IMR-90 (cell line): Measurements from ENCODE around the gene S100A4. TPM values are rescaled to one million over a fixed set of nuclear protein-coding genes. Genes with fewer than 3 reads are reported as not detected.
A peak's percentile ranks its signal among the peaks of the same experiment; 100 is the strongest.

Experiments
- ATAC-seq: fragments of 200-7000 bp; cut with Tn5 transposase; 2 replicates; pipeline ENCODE4 v1.9.1; 2020; ENCODE audit warnings: low read depth, mild to moderate bottlenecking, moderate library complexity
- BruUV-seq: library from RNA; stranded (reverse); fragments of 400-500 nt; replicated peaks from 2 replicates; lab custom pipeline; 2021; lab: Mats Ljungman, UMichigan
- CTCF ChIA-PET: fragments of 300-600 bp; formaldehyde crosslinking; extraction: SDS; loops from one replicate; lab custom pipeline; 2021; ENCODE audit warnings: antibody characterized with exemption; lab: Yijun Ruan, JAX
- POLR2A ChIA-PET: fragments of 300-600 bp; sonication (Branson Sonifier 250); formaldehyde crosslinking; loops from one replicate; lab custom pipeline; 2022; ENCODE audit warnings: antibody characterized with exemption; ENCODE audit not compliant: unreplicated experiment; lab: Charles Lee
- DNase-seq: peaks from one replicate; pipeline ENCODE4 v3.0.0; 2013
- H2AFZ ChIP-seq: replicated peaks from 2 replicates; pipeline ENCODE3; 2013; ENCODE audit warnings: low read length, mild to moderate bottlenecking; ENCODE audit not compliant: poor library complexity
- H2AK5ac ChIP-seq: 2 replicates; pipeline ENCODE4 v1.6.1; 2013; ENCODE audit warnings: low read depth, low read length, inconsistent platforms
- H2AK9ac ChIP-seq: replicated peaks from 2 replicates; pipeline ENCODE3; 2013; ENCODE audit warnings: mild to moderate bottlenecking, low read depth, low read length, moderate library complexity; ENCODE audit not compliant: poor library complexity
- H2BK120ac ChIP-seq: 2 replicates; pipeline ENCODE4 v1.6.1; 2013; ENCODE audit warnings: low read depth, low read length, inconsistent platforms
- H2BK15ac ChIP-seq: 3 replicates; pipeline ENCODE4 v1.6.1; 2013; ENCODE audit warnings: low read depth, low read length, inconsistent platforms
- H2BK20ac ChIP-seq: 2 replicates; pipeline ENCODE4 v1.6.1; 2013; ENCODE audit warnings: low read depth, mild to moderate bottlenecking, inconsistent platforms, low read length, moderate library complexity
- H2BK5ac ChIP-seq: 2 replicates; pipeline ENCODE4 v1.6.1; 2013; ENCODE audit warnings: mild to moderate bottlenecking, low read depth, low read length, inconsistent platforms; ENCODE audit not compliant: poor library complexity, severe bottlenecking
- H3K14ac ChIP-seq: replicated peaks from 2 replicates; pipeline ENCODE4 v1.6.1; 2013; ENCODE audit warnings: low read depth, low read length, inconsistent platforms
- H3K18ac ChIP-seq: 2 replicates; pipeline ENCODE4 v1.6.1; 2013; ENCODE audit warnings: low read depth, low read length, control low read depth
- H3K23ac ChIP-seq: 2 replicates; pipeline ENCODE4 v1.6.1; 2013; ENCODE audit warnings: low read depth, low read length, inconsistent platforms
- H3K27ac ChIP-seq: 2 replicates; pipeline ENCODE4 v1.5.1; 2013; ENCODE audit warnings: mild to moderate bottlenecking, control low read depth, low read length; ENCODE audit not compliant: insufficient read depth
- H3K27me3 ChIP-seq: 2 replicates; pipeline ENCODE4 v1.6.1; 2013; ENCODE audit warnings: low read length; ENCODE audit not compliant: control insufficient read depth, insufficient read depth
- H3K36me3 ChIP-seq: 2 replicates; pipeline ENCODE4 v1.6.1; 2013; ENCODE audit warnings: low read length, mixed read lengths; ENCODE audit not compliant: control insufficient read depth, insufficient read depth
- H3K4ac ChIP-seq: 2 replicates; pipeline ENCODE4 v1.6.1; 2013; ENCODE audit warnings: low read depth, low read length, inconsistent platforms
- H3K4me1 ChIP-seq: 2 replicates; pipeline ENCODE4 v1.6.1; 2013; ENCODE audit warnings: low read length, mixed read lengths; ENCODE audit not compliant: control insufficient read depth, insufficient read depth
- H3K4me2 ChIP-seq: 2 replicates; pipeline ENCODE4 v1.6.1; 2013; ENCODE audit warnings: low read depth, mild to moderate bottlenecking, control low read depth, low read length, moderate library complexity
- H3K4me3 ChIP-seq: 2 replicates; pipeline ENCODE4 v1.5.1; 2013; ENCODE audit warnings: low read depth, mild to moderate bottlenecking, control low read depth, low read length, moderate library complexity; ENCODE audit not compliant: insufficient read depth
- H3K56ac ChIP-seq: 2 replicates; pipeline ENCODE4 v1.6.1; 2013; ENCODE audit warnings: low read length, inconsistent platforms; ENCODE audit not compliant: insufficient read depth; ENCODE audit errors: extremely low read depth
- H3K79me1 ChIP-seq, 2 experiments: 2 replicates each; pipeline ENCODE4 v1.6.1; 2013; ENCODE audit warnings: low read length in 2 of 2, inconsistent platforms in 1 of 2, low read depth in 1 of 2
- H3K9ac ChIP-seq: 2 replicates; pipeline ENCODE4 v1.6.1; 2013; ENCODE audit warnings: low read depth, low read length, control low read depth
- H3K9me1 ChIP-seq: 2 replicates; pipeline ENCODE4 v1.6.1; 2013; ENCODE audit warnings: low read length, inconsistent platforms; ENCODE audit not compliant: insufficient read depth
- H3K9me3 ChIP-seq: 2 replicates; pipeline ENCODE4 v1.6.1; 2013; ENCODE audit warnings: low read length; ENCODE audit not compliant: control insufficient read depth, insufficient read depth
- H4K20me1 ChIP-seq: 2 replicates; pipeline ENCODE4 v1.6.1; 2013; ENCODE audit warnings: low read length, inconsistent platforms; ENCODE audit not compliant: insufficient read depth
- H4K5ac ChIP-seq: 2 replicates; pipeline ENCODE4 v1.6.1; 2013; ENCODE audit warnings: mild to moderate bottlenecking, low read depth, low read length, control low read depth
- H4K8ac ChIP-seq, 2 experiments: 2 replicates each; pipeline ENCODE4 v1.6.1; 2013; ENCODE audit warnings: low read depth in 2 of 2, low read length in 2 of 2, control low read depth in 1 of 2, inconsistent platforms in 1 of 2
- H4K91ac ChIP-seq: 2 replicates; pipeline ENCODE4 v1.6.1; 2013; ENCODE audit warnings: low read depth, low read length, inconsistent platforms; ENCODE audit not compliant: insufficient read depth
- BHLHE40 ChIP-seq: fragments of 150-350 bp; IDR thresholded peaks from 2 replicates; pipeline ENCODE4 v1.6.1; 2016; ENCODE audit warnings: mild to moderate bottlenecking, low read depth, low read length
- CHD1 ChIP-seq: IDR thresholded peaks from 2 replicates; pipeline ENCODE4 v1.6.1; 2012; ENCODE audit warnings: low read depth, low read length, improper control_type of control experiment
- MAFK ChIP-seq: IDR thresholded peaks from 2 replicates; pipeline ENCODE4 v1.6.1; 2012; ENCODE audit warnings: low read depth, low read length, improper control_type of control experiment
- RFX5 ChIP-seq: IDR thresholded peaks from 2 replicates; pipeline ENCODE4 v1.8.0; 2012; ENCODE audit warnings: low read depth, mild to moderate bottlenecking, low read length, moderate library complexity
- USF2 ChIP-seq: fragments of 150-350 bp; IDR thresholded peaks from 2 replicates; pipeline ENCODE4 v1.6.1; 2017; ENCODE audit warnings: mild to moderate bottlenecking, antibody characterized with exemption, low read length, low read depth
- WGBS, 2 experiments: methylation state at CpG; one replicate each; pipeline versions ENCODE4 v1.1.5 to v1.1.7; 2013; ENCODE audit warnings: missing lambda C conversion rate in 2 of 2; ENCODE audit not compliant: insufficient read length in 1 of 2; ENCODE audit errors: extremely low coverage in 2 of 2; 5-methylcytosine and 5-hydroxymethylcytosine counted together
- dilution Hi-C: fragments of 300-500 bp; cut with HindIII; formaldehyde crosslinking; loops from one replicate; pipeline ENCODE4 v1.14.3; 2018; ENCODE audit warnings: low sequenced_read_pairs; ENCODE audit not compliant: unreplicated experiment
- in situ Hi-C: fragments of 300-500 bp; cut with MboI; formaldehyde crosslinking; loops from 3 replicates; pipeline ENCODE4 v1.14.3; 2019; ENCODE audit warnings: low sequenced_read_pairs, inconsistent platforms, mixed read lengths
- intact Hi-C: fragments of 100-400 bp; cut with micrococcal nuclease; formaldehyde crosslinking; loops from 2 replicates; pipeline ENCODE4 v1.10.0; 2022
- polyA plus RNA-seq, 3 experiments: library from polyadenylated mRNA; depleted of rRNA; stranded (reverse); fragments of >200 nt; gene quantifications; 2 replicates each; pipeline ENCODE4 v1.2.3, GENCODE V29; 2012; ENCODE audit warnings: low replicate concordance in 1 of 3
- total RNA-seq: library from RNA; depleted of rRNA; stranded (reverse); fragments of >200 nt; gene quantifications from 2 replicates; pipeline ENCODE4 v1.2.3, GENCODE V29; 2012

Gene S100A4
- total and polyA plus RNA-seq, 2 of the 4 experiments (the other 2 are of a cell fraction), result 5.6 to 16.6 TPM

GRCh38 chr1:153592748-153593147 lies 47.1 kb upstream of the S100A4 start:
- Histone ChIP-seq H4K20me1 (no peaks in the 10 kb centered on the region), H3K4me2 (no peak overlapping the region; the same call in 1 of the 2 replicates), H3K79me1 (peaks cover 0 to 5% of the 10 kb centered on the region in 2 experiments; a peak in 2 of 4 replicates), H3K14ac (0 out of 2 replicates have a peak overlapping the region, but pooled peaks have one; percentile 55), H3K18ac (no peak overlapping the region), H2AFZ (no peak overlapping the region), H3K23ac (no peak overlapping the region), H4K91ac (no peak overlapping the region), H3K4me3 (no peak overlapping the region), H2AK5ac (no peak overlapping the region), H3K9me3 (no peaks in the 10 kb centered on the region), H3K56ac (no peak overlapping the region), H3K36me3 (no peaks in the 10 kb centered on the region), H3K9ac (no peak overlapping the region; the same call in 1 of the 2 replicates), H3K27ac (no peak overlapping the region), H3K4me1 (0 out of 2 replicates have a peak, but pooled peaks cover 3% of the 10 kb centered on the region), H3K4ac (no peak overlapping the region), H2BK5ac (no peak overlapping the region), H2BK120ac (no peak overlapping the region), H4K8ac (no peak overlapping the region), H3K27me3 (no peaks in the 10 kb centered on the region), H2BK15ac (no peak overlapping the region), H4K5ac (no peak overlapping the region), H2BK20ac (no peak overlapping the region), H2AK9ac (no peak overlapping the region), H3K9me1 (no peaks in the 10 kb centered on the region; the same call in 1 of the 2 replicates)
- ChIA-PET CTCF (interaction anchor here (0.8 to 1.1 kb wide), 2 partner anchors 20 to 35 kb away, joined by 3 read pairs; partner anchors contain the start of gene S100A13), POLR2A (no interaction called here)
- ATAC-seq (0 out of 2 replicates have a peak, but pooled peaks have one; percentile 47), DNase-seq (no peak)
- WGBS, 2 experiments, result 0% methylated on average over 1 of the region's 4 CpGs; no CpG with 5 or more reads in 1 of the 2 experiments
- intact Hi-C loops, result no loop called here
- no peak for TF ChIP-seq CHD1
- TF ChIP-seq RFX5, result no peak
- no peak for TF ChIP-seq BHLHE40
- TF ChIP-seq MAFK, result no peak
- TF ChIP-seq USF2, result no peak
- in situ Hi-C loops, result no loop called here
- BruUV-seq, result no TSS peak
- dilution Hi-C loops, result no loop called here
